ENCODE results near the gene RPS6KA4.

RPS6KA4 gene

GRCh38 chr11:64352995-64353714, 5.8 kb upstream of the RPS6KA4 start:
- H3K27ac ChIP-seq, result peak overlapping the region; percentile 95; the same call in 1 of the 2 replicates
- TF ChIP-seq CTCF (conservative IDR thresholded peaks at IDR 0.05), result no peak

- no peak for TF ChIP-seq CTCF (conservative IDR thresholded peaks at IDR 0.05)
- H3K27ac ChIP-seq, result peak overlapping the region; percentile 95; the same call in 1 of the 2 replicates
Measured at GRCh38 chr11:64353715-64354506, 5.1 kb upstream of the RPS6KA4 start.

- peak overlapping the region; percentile 95 for H3K27ac ChIP-seq
Measured at GRCh38 chr11:64355078-64355940, 3.7 kb upstream of the RPS6KA4 start.

GRCh38 chr11:64356498-64357411, 2.2 kb upstream of the RPS6KA4 start:
- TF ChIP-seq CTCF (conservative IDR thresholded peaks at IDR 0.05), result peak; percentile 92
- H3K27ac ChIP-seq, result peak overlapping the region; percentile 95

More at GRCh38 chr11:64355078-64355940, 3.7 kb upstream of the RPS6KA4 start:
- TF ChIP-seq CTCF (conservative IDR thresholded peaks at IDR 0.05), result peak; percentile 100

- H3K27ac ChIP-seq, result peak overlapping the region; percentile 95
- TF ChIP-seq CTCF (conservative IDR thresholded peaks at IDR 0.05), result no peak
Measured at GRCh38 chr11:64357446-64357845, 1.5 kb upstream of the RPS6KA4 start.

GRCh38 chr11:64357904-64358535, 942 bp upstream of the RPS6KA4 start:
- no peak for TF ChIP-seq CTCF (conservative IDR thresholded peaks at IDR 0.05)
- H3K27ac ChIP-seq, result peak overlapping the region; percentile 95
